VCaP (cell line): Measurements from ENCODE around the gene ZBTB16.

Source experiments
- H3K27ac ChIP-seq: fragments of 450-650 bp; 2 replicates; pipeline ENCODE4 v1.5.1; 2017
- CTCF ChIP-seq: fragments of 450-650 bp; conservative IDR thresholded peaks from 2 replicates; pipeline ENCODE4 v1.5.1; 2017; ENCODE audit warnings: mild to moderate bottlenecking, moderate library complexity

The ZBTB16 gene

DNA sequence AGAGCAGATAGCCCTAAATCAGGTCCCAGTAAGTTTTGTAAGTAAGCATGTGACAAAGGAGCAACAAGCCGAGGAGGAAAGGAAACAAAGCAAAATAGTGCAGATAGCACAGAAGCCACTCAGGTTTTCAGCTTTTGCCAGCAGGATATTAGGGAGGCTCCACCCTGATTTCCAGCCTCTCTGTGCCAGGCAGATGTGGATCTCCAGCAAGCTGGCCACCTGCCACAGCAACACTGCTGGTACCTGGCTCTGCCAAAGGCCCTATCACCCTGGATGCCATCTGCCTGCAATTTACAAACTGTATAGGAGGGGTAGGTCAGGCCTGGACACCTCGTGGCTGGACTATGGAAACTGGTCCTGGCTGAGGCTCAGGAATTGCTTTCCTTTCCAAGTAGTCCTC is 224.5 kb downstream of the ZBTB16 start:
- peak overlapping the region; percentile 79 for H3K27ac ChIP-seq

GRCh38 chr11:114284914-114285313 is 225.4 kb downstream of the ZBTB16 start:
- TF ChIP-seq CTCF, result no peak
- peak overlapping the region; percentile 79 for H3K27ac ChIP-seq

More for the DNA sequence above, 224.5 kb downstream of the ZBTB16 start:
- no peak for TF ChIP-seq CTCF

GRCh38 chr11:114285599-114285998 is 226.1 kb downstream of the ZBTB16 start:
- H3K27ac ChIP-seq, result peak overlapping the region; percentile 79
- TF ChIP-seq CTCF, result no peak

DNA sequence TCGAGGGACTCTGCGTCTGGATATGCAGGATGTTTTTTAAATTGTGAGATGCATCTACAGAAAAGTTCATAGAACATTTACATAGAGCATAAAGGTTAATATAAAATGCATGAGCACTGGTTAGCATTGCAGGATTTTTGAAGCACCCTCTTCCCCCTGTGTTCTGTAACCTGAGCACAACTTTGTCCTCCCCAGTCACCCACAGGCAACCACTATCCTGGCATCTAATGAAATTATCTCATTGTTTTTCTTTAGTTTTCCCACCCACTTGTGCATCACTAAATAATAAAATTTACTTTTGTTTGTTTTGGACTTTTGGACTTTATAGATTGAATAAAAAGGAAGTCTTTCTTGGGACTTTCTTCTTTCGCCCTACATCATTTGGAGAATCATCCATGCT is 226.7 kb downstream of the ZBTB16 start:
- TF ChIP-seq CTCF, result no peak
- H3K27ac ChIP-seq, result peak overlapping the region; percentile 79

GRCh38 chr11:114287154-114287553 is 227.6 kb downstream of the ZBTB16 start:
- no peak for TF ChIP-seq CTCF
- H3K27ac ChIP-seq, result peak overlapping the region; percentile 79

GRCh38 chr11:114288136-114288535 is 228.6 kb downstream of the ZBTB16 start:
- TF ChIP-seq CTCF, result no peak
- peak overlapping the region; percentile 79 for H3K27ac ChIP-seq

DNA sequence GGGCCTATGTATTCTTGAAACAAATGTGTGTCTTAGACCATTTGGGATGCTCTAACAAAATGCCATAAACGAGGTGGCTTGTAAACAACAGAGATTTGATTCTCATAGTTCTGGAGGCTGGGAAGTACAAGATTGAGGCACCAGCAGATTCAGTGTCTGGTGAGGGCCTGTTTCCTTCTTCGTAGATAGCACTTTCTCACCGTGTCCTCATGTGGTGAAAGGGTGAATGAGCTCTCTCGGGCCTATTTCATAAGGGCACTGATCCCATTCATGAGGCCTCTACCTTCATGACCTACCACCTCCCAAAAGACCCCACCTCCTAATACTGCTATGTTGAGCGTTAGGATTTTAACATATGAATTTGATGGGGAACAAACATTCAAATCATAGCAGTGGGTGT is 230.3 kb downstream of the ZBTB16 start:
- peak overlapping the region; percentile 79 for H3K27ac ChIP-seq

More for the DNA sequence above, 230.3 kb downstream of the ZBTB16 start:
- TF ChIP-seq CTCF, result no peak
